ENCODE results near the gene RAD51C.
"Not testable (repeated sequence)": the region's sequence is repeated elsewhere in the genome, so short reads cannot be mapped to it uniquely, and the experiment has no call there.

Gene RAD51C

DNA sequence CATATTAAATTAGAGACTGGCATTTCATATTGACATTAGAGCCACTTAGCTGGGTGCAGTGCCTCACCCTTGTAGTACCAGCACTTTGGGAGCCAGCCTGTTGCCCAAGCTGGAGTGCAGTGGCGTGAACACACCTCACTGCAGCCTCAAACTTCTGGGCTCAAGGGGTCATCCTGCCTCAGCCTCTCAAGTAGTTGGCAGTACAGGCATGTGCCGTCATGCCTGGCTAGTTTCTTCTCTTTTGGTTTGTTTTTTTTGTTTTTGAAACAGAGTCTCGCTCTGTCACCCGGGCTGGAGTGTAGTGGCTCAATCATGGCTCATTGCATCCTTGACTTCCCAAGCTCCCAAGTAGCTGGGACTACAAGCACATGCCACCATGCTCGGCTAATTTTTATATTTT is 72.0 kb downstream of the RAD51C start:
- Histone ChIP-seq H3K27me3 (ENCODE audit: insufficient read depth, low read length) (no peaks in the 10 kb centered on the region), H3K9ac (ENCODE audit: low read depth, low read length) (no peak overlapping the region), H3K4me3 (ENCODE audit: low read length) (no peak overlapping the region), H3K27ac (ENCODE audit: low read depth, low read length) (no peak overlapping the region), H3K36me3 (ENCODE audit: insufficient read depth, low read length) (no peaks in the 10 kb centered on the region), H3K4me1 (ENCODE audit: insufficient read depth, low read length) (no peaks in the 10 kb centered on the region), H3K9me3 (ENCODE audit: insufficient read depth, low read depth, low read length) (no peaks in the 10 kb centered on the region)
- 93% methylated on average over 4 of the region's 5 CpGs for whole genome bisulfite sequencing

DNA sequence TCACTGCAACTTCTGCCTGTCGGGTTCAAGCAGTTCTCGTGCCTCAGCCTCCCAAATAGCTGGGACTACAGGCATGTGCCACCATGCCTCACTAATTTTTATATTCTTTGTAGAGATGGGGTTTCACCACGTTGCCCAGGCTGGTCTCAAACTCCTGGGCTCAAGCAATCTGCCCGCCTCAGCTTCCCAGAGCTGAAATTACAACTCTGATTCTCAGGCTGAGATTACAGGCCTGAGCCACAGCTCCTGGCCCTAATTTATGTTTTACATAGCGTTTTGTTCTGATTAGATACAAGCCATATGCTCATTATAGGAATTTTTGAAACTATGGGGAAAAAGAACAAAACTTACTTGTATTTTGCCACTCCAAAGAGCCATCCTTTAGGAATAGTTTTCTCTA is 86.1 kb downstream of the RAD51C start:
- H3K27me3 ChIP-seq (ENCODE audit: insufficient read depth, low read length); H3K4me3 ChIP-seq (ENCODE audit: low read length): not testable (repeated sequence)
- 90% methylated on average over 5 of the region's 5 CpGs for WGBS

GRCh38 chr17:58779446-58779845 is 87.0 kb downstream of the RAD51C start:
- no peaks in the 10 kb centered on the region for H3K9me3 ChIP-seq (ENCODE audit: insufficient read depth, low read depth, low read length)

More for the DNA sequence above, 86.1 kb downstream of the RAD51C start:
- not testable (repeated sequence) for H3K9ac ChIP-seq (ENCODE audit: low read depth, low read length); H3K4me1 ChIP-seq (ENCODE audit: insufficient read depth, low read length); H3K27ac ChIP-seq (ENCODE audit: low read depth, low read length); H3K36me3 ChIP-seq (ENCODE audit: insufficient read depth, low read length); H3K9me3 ChIP-seq (ENCODE audit: insufficient read depth, low read depth, low read length)

DNA sequence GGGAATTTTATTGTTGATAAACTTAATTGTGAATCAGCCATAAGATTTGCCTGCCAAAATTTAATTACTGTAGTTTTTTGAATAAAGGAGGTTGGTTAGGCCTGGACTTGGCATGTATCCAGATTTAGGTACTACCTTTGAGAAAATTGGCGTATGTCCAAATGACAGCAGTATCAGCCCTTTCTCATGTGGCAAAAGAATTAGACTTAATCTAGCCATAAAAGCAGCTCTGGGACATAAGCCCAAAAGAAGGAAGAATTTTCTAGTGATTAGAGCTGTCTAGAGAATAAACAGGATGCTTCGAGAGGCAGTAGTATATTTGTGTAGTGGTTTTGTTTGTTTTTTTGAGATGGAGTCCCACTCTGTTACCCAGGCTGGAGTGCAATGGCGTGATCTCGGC is 91.0 kb downstream of the RAD51C start:
- Histone ChIP-seq H3K9me3 (ENCODE audit: insufficient read depth, low read depth, low read length) (no peaks in the 10 kb centered on the region), H3K9ac (ENCODE audit: low read depth, low read length) (no peak overlapping the region), H3K27me3 (ENCODE audit: insufficient read depth, low read length) (no peaks in the 10 kb centered on the region), H3K4me1 (ENCODE audit: insufficient read depth, low read length) (no peaks in the 10 kb centered on the region), H3K27ac (ENCODE audit: low read depth, low read length) (no peak overlapping the region), H3K4me3 (ENCODE audit: low read length) (no peak overlapping the region), H3K36me3 (ENCODE audit: insufficient read depth, low read length) (no peaks in the 10 kb centered on the region)
- WGBS, result 97% methylated on average over 4 of the region's 4 CpGs

More at GRCh38 chr17:58779446-58779845, 87.0 kb downstream of the RAD51C start:
- H3K4me1 ChIP-seq (ENCODE audit: insufficient read depth, low read length), result no peaks in the 10 kb centered on the region
- H3K27me3 ChIP-seq (ENCODE audit: insufficient read depth, low read length), result no peaks in the 10 kb centered on the region
- no peak overlapping the region for H3K27ac ChIP-seq (ENCODE audit: low read depth, low read length)
- no peaks in the 10 kb centered on the region for H3K36me3 ChIP-seq (ENCODE audit: insufficient read depth, low read length)
- H3K9ac ChIP-seq (ENCODE audit: low read depth, low read length), result no peak overlapping the region
- 80% methylated on average over 1 of the region's 1 CpG for whole genome bisulfite sequencing
- no peak overlapping the region for H3K4me3 ChIP-seq (ENCODE audit: low read length)

DNA sequence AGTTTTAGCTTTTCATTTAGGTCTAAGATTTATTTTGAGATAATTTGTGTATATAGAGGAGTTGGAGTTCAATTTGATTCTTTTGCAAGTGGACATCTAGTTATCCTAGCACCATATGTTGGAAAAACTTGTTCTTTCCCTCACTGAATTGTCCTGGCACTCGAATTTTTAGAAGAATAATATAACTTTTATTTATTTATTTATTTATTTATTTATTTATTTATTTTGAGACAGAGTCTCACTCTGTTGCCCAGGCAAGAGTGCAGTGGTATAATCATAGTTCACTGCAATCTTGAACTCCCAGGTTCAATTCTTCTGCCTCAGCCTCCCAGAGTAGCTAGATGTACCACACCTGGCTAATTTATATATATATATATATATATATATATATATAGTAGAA is 92.7 kb downstream of the RAD51C start:
- WGBS, result no CpG with 5 or more reads among the region's 1 CpG
- H3K27me3 ChIP-seq (ENCODE audit: insufficient read depth, low read length), result no peaks in the 10 kb centered on the region
- no peaks in the 10 kb centered on the region for H3K4me1 ChIP-seq (ENCODE audit: insufficient read depth, low read length)

More for the DNA sequence above, 92.7 kb downstream of the RAD51C start:
- no peak overlapping the region for H3K9ac ChIP-seq (ENCODE audit: low read depth, low read length)
- no peaks in the 10 kb centered on the region for H3K9me3 ChIP-seq (ENCODE audit: insufficient read depth, low read depth, low read length)
- H3K36me3 ChIP-seq (ENCODE audit: insufficient read depth, low read length), result no peaks in the 10 kb centered on the region
- no peak overlapping the region for H3K27ac ChIP-seq (ENCODE audit: low read depth, low read length)
- H3K4me3 ChIP-seq (ENCODE audit: low read length), result no peak overlapping the region
